GM19397 (cell line): ENCODE measurements around the gene CFP.
"Not testable (repeated sequence)": the region's sequence is repeated elsewhere in the genome, so short reads cannot be mapped to it uniquely, and the experiment has no call there.

ENCODE experiments used
- ATAC-seq: cut with Tn5 transposase; IDR thresholded peaks from one replicate; pipeline ENCODE4 v1.9.1; 2021; ENCODE audit warnings: mild to moderate bottlenecking, moderate library complexity; ENCODE audit not compliant: unreplicated experiment

Gene CFP

GRCh38 chrX:47607091-47607490 is 22.6 kb downstream of the CFP start:
- no peak for ATAC-seq

DNA sequence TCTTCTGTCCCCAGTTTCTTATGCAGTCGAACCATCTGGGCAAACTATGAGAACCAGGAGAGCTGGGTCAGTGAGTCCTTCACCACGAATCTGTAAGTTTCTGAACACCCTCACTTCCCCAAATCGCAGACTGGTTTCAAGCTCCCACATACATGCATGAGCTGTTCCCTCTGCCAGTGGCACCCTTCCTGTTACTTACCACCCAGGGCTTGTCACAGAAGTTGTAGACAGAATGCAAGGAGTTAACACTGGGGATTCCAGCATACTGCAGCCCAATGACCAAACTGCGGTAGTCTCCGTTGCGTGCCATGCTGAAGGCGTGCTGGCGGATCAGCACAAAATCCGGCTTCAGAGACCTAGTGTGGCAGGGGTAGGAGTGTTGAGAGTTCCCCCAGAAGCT is 24.7 kb downstream of the CFP start:
- ATAC-seq: no peak

- not testable (repeated sequence) for ATAC-seq
Observed at GRCh38 chrX:47603125-47603524, 26.6 kb downstream of the CFP start.

DNA sequence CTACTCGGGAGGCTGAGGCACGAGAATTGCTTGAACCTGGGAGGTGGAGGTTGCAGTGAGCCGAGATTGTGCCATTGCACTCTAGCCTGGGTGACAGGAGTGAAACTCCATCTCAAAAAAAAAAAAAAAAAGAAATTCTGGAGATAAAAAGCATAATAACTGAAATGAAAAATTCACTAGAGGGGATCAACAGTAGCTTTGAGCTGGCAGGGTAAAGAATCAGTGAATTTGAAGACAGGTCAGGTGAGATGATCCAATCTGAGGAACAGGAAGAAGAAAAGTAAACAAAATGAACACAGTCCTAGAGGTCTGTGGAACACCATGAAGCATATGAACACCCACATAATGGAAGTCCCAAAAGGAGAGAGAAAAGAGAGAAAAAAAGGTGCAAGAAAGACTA is 32.5 kb downstream of the CFP start:
- no peak for ATAC-seq

DNA sequence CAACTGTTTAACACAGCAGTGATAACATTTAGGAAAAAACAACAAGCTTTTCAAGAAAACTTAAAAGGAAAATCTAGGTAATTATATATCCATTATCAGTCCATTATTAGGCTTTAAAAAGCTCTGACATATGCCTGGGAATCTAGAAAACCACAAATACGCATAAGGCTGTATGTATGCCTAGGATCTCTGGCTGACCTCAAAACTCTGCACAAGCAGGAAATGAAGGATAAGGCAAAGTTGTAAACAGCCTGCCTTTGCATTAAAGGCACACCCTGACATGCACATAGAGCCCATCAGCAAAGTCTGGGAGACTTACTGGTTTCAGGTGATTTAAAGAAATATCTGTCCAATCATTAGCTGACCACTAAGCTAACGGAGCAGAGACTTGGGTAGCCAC is 33.5 kb downstream of the CFP start:
- no peak for ATAC-seq

DNA sequence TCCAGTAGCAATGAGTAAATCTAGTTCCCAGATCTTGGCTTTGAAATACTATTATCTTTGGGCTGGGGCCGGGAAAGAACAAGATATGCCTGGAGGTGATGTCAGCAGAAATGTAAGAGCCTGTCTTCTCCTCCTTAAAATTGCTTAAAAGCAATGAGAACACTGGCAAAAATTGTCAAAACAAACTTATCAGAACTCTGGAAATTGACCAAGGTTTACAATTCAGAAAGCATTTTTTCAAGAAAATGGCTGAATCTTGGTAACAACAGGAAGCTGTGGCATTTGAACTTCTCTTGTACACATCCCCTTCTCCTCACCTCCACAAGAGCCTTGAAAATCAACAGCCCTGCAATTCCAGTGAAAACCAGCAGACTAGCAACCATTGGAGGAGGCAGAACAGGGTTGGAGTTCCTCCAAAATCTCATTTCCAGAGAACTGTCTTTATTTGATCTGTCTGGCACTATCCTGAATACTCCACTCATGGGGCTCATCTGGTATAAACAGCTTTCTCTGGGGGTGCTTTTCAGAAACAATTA is 33.9 kb downstream of the CFP start:
- ATAC-seq: no peak

- ATAC-seq: no peak
Observed at GRCh38 chrX:47593522-47593921, 36.2 kb downstream of the CFP start.

DNA sequence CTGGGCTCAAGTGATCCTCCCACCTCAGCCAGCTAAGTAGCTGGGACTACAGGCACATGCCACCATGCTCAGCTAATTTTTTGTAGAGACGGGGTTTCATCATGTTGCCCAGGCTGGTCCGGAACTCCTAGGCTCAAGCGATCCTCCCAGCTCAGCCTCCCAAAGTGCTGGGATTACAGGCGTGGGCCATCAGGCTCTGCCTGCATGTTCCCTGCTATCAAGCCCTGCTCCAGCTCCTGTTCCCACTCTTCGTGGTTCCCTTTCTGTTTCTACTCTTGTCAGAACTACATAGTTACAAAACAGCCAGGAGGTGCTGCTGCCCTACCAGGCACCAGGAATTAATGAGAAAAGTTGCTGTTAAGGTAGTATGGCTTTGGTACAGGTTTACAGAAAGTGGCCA is 38.7 kb downstream of the CFP start:
- no peak for ATAC-seq

DNA sequence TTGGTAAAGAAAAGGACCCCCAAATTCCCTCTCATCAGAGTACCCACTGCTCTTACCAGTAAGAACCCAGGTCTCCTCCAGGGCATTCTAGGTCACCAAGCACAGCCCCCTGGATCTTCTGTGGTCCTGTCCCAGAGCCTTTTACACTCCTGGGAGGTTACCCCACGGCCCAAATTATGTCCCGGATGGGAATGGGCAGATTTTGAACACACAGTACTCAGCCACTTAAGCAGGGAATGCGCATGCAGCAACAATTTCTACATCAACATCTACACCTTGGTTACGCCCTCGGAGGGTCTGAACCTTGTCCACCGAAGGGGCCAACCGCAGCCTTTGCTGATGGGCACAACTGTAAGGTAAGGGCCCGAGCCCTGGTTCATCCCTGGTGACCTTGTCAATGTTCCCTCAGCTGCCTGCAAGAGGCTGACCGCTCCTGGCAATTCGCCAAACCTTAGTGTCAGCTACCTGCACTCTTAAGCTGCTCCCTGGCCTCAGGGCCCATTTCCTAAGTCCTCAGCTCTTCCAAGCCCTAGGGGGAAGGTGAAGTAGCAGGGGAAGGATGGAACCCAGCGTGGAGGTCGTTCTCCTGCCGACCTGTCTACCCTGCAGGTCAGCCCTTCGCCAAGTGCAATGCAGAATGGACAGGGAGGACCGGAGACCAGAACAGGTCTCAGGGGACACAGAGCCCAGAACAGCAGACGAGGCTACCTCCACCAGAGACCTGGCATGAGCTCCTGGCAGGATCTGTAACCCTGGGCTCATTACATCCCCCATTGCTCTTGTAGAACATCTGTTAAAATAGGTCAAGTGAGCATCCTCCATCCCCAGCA is 41.6 kb downstream of the CFP start:
- ATAC-seq: no peak

GRCh38 chrX:47587091-47587891 is 42.4 kb downstream of the CFP start:
- ATAC-seq: no peak

GRCh38 chrX:47586043-47586787 is 43.5 kb downstream of the CFP start:
- no peak for ATAC-seq

DNA sequence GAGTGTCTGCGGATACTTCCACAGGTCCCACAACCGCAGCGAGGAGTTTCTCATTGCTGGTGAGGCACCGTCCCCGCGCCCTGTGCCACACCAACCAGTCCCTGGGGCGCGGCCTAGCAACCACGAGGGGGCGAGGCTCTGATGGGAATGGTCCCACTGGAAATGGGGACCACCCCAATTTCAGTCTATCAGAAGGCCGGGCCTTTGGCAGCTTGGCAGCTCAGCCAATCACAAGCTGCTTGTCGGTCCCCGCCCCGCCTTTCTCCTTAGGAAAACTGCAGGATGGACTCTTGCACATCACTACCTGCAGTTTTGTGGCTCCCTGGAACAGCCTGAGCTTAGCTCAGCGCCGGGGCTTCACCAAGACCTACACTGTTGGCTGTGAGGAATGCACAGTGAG is 44.5 kb downstream of the CFP start:
- ATAC-seq: no peak

DNA sequence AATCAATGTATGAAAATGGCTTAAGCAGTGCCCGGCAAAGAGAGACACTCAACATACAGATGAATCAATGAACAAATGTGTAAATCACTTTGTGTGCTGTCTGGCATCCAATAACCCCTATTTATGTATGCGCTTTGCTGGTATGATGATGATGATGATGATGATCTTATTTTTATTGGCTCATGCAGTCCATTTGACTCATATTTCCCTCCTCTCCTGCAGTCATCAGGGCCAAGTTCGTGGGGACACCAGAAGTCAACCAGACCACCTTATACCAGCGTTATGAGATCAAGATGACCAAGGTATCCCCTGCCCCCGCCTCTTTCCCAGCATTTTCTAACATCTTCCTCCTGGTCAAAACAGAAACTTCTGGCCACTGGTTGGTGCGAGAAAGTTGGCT is 45.0 kb downstream of the CFP start:
- ATAC-seq: no peak

GRCh38 chrX:47583240-47583861 is 46.4 kb downstream of the CFP start:
- ATAC-seq: no peak

GRCh38 chrX:47581731-47582647 is 47.7 kb downstream of the CFP start, which contains the start of gene TIMP1:
TIMP1 (plus strand) TSS chrX:47582436; CDS start chrX:47583416, 980 bp downstream.
- peak; percentile 94 for ATAC-seq

DNA sequence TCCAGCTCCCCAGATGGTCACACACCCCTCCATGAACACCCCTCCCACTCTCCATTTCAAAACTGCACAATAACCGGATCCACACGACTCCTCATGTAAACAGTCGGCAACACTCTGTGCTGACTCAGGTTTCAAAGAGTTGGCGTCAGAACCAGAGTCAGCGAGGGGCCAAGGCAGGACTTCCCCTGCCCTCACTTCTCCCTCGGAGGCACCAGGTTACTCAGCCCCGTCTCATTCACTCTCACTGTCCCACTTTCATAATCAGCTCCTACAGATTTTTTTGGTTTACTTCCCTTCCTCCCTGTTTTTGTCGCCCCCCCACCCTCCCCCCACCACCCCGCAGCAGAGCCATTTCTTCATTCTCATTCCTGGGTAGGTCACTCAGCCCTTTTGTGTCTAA is 50.2 kb downstream of the CFP start:
- ATAC-seq: no peak

GRCh38 chrX:47578692-47579091 is 51.0 kb downstream of the CFP start:
- ATAC-seq: no peak

DNA sequence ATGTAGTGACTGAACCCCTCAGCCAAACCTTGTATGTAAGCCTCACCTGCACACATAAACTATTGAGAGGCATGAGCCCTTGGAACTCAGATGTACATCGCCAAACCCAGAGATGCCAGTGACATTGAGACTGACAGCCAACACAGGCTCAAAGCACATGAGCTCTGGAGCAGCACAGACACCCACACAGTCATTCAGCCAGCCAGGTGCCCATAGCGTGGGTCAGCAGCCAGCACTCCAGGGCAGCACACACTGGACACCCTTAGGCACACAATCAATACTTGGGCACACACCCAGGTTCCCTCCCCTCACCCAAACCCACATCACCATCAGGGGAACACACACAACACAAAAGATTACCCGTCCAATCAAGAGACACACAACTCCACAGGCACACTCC is 51.8 kb downstream of the CFP start:
- no peak for ATAC-seq

DNA sequence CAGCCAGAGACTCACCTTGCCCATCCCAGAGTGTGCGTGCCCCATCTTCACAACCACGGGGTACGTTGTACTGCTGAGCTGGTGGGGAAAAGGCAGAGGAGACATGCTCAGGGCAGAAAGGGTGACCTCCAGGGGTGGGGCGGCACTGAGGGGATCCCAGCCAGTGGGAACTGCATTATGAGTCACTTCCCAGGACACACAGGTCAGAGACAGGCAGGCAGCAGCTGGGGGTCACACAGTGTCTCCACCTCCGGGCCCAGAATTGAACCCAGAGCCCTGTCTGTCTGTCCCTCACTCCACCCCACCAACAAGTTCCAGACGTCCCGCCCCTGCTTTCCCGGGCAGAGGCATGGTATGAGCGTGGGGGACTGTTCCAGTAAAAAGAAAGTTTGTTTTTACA is 52.3 kb downstream of the CFP start:
- ATAC-seq: no peak
